ENCODE data around the gene DSCAM.

DSCAM gene

DNA sequence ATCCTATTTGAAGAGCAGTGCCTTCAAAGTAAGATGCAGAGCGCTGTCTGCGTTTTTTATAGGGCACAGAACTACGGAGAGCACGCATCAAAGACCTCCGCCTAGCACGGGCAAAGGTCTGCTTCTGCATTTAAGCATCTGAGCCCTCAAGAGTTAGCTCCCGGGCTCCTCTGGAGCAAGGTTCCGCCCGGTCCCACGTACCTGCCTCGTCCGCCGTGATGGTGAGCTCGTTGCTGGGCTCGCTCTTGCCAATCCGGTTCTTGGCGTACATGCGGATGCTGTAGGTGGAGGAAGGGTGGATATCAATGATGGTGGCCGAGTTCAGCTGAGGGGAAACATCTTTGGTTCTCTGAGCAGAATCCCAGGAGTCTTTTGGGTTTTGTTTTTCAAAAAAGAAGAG lies 668.2 kb downstream of the DSCAM start:
- Mint-ChIP-seq H3K27me3 (peaks cover 3% of the 10 kb centered on the region), H3K4me3 (no peak overlapping the region), H3K27ac (no peak overlapping the region), H3K36me3 (no peaks in the 10 kb centered on the region), H3K9me3 (ENCODE audit: low read depth) (peaks cover 4% of the 10 kb centered on the region), H3K4me1 (ENCODE audit: low read depth) (no peaks in the 10 kb centered on the region)

DNA sequence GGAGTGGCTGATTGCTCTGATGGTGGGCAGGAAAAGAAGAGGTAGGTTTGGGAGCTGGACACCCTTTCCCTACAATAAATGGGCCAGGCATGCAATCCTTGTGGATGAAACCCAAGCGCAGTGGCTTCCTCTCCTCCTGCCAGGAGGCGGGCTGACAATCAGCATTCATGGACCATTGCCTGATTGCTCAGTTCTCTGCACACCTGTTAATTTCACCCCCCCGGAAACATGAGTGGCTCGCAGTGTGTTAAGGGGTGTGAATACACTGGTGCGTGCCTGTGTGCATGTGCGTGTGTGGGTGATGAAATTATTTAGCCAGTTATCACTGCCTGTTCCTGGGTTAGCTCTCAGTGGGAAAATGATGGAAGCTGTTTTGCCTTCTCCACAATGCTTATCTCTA lies 669.0 kb downstream of the DSCAM start:
- H3K4me1 Mint-ChIP-seq (ENCODE audit: low read depth), result no peaks in the 10 kb centered on the region
- peaks cover 3% of the 10 kb centered on the region for H3K27me3 Mint-ChIP-seq
- H3K9me3 Mint-ChIP-seq (ENCODE audit: low read depth), result peaks cover 4% of the 10 kb centered on the region
- H3K27ac Mint-ChIP-seq, result no peak overlapping the region
- H3K4me3 Mint-ChIP-seq, result no peak overlapping the region
- H3K36me3 Mint-ChIP-seq, result no peaks in the 10 kb centered on the region

DNA sequence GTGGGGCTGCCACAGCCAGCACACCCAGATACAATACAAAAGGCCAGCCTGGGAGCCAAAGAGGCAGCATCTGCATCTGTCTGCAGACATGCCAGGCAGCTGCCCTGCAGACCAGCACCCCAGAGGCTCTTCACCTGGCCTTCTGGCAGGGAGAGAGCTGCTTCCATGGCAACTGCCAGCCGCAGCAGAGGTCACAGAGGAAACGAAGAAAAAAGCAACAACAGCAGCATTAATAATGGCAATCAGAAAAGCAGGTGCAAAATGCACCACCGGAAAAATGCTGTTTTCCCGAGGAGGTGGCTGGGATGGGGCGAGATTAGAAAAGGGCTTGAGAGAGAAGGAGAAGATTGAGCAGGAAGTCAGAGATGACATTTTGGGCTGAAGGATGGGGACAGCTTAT lies 670.2 kb downstream of the DSCAM start:
- H3K9me3 Mint-ChIP-seq (ENCODE audit: low read depth), result peaks cover 2% of the 10 kb centered on the region
- no peak overlapping the region for H3K27ac Mint-ChIP-seq
- no peaks in the 10 kb centered on the region for H3K36me3 Mint-ChIP-seq
- H3K27me3 Mint-ChIP-seq, result peaks cover 3% of the 10 kb centered on the region
- H3K4me3 Mint-ChIP-seq, result no peak overlapping the region
- H3K4me1 Mint-ChIP-seq (ENCODE audit: low read depth), result no peaks in the 10 kb centered on the region

DNA sequence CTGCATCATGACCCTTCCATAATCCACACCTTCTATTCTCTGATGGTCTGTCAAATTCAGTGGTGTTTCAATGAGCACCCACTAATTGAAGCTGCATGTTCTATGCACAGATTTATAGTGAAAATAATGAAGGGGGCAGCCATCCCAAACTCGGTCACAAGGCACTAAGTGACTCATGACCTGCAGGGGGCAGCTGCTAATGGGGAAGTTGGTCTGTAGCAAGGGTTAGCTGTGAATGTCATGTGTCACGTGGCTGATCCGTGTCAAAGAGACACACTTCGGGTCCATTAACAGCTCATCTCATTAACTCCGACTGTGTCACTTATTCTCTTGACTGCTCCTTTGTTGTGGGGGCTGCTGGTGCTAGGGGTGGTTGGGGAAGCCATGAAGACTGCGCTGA lies 673.1 kb downstream of the DSCAM start:
- H3K27me3 Mint-ChIP-seq, result peaks cover 3% of the 10 kb centered on the region
- no peak overlapping the region for H3K27ac Mint-ChIP-seq
- no peak overlapping the region for H3K4me3 Mint-ChIP-seq
- H3K36me3 Mint-ChIP-seq, result no peaks in the 10 kb centered on the region
- no peaks in the 10 kb centered on the region for H3K9me3 Mint-ChIP-seq (ENCODE audit: low read depth)
- no peaks in the 10 kb centered on the region for H3K4me1 Mint-ChIP-seq (ENCODE audit: low read depth)

DNA sequence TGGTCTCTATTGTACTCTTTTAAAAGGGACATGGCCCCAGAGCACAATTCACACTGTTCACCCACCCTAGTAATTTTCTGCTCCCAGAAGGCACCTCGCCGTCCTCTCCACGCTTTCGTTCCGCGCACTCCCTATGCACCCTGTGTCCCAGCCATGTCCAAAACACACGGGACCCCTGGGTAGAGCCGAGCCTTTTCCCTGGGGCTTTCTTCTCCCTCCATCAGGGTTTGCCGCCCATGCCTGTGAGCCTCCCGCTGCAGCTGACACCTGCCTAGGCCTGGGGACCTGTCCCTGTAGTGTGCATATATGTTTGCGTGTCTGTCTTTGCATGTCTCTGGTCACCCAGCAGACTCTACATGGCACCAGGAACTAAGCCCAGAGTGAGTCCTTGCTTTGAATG lies 677.0 kb downstream of the DSCAM start:
- H3K36me3 Mint-ChIP-seq, result no peaks in the 10 kb centered on the region
- no peak overlapping the region for H3K27ac Mint-ChIP-seq
- no peaks in the 10 kb centered on the region for H3K27me3 Mint-ChIP-seq
- no peaks in the 10 kb centered on the region for H3K9me3 Mint-ChIP-seq (ENCODE audit: low read depth)
- H3K4me3 Mint-ChIP-seq, result no peak overlapping the region
- H3K4me1 Mint-ChIP-seq (ENCODE audit: low read depth), result no peaks in the 10 kb centered on the region

DNA sequence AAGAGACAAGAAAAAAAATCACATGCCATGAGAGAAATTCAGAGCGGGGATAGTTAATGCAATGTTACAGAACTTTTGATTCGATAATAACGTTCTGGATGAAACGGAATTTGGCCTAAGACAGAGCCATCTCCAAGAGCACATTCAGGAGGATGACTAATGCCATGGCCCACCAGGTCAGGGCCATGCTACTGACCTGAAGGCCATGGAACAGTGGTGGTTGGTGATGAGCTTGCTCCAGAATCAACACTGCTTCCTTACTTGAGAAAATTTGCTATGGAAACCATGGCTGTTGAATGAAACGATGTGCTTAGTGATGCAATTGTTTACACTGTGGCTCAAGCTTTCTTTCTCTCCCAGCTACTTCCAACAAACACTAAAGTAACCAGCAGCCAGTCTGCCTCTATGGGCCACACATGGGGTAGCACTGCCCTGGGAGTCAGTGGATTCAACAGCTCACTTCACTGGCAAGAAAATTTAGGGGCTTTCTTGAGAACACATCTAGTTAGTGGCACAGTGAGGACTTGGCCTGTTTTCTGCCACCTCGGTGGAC lies 680.6 kb downstream of the DSCAM start:
- Mint-ChIP-seq H3K4me1 (ENCODE audit: low read depth) (no peaks in the 10 kb centered on the region), H3K36me3 (no peaks in the 10 kb centered on the region), H3K27me3 (no peaks in the 10 kb centered on the region), H3K27ac (no peak overlapping the region), H3K4me3 (no peak overlapping the region), H3K9me3 (ENCODE audit: low read depth) (no peaks in the 10 kb centered on the region)

DNA sequence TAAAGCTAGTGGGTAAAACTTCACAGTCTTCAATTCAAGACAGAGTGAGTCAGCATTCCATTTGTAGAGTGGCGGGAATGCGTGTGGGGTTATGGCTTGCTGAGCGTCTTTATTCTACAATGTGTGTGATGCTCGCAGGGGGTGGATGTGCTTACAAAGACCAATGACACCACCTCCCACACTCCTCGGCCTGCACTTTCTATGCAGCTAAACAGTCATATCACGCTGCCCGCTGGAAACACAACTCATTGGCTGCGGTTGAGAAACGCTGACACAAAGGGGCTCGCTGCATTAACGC lies 681.2 kb downstream of the DSCAM start:
- Mint-ChIP-seq H3K4me1 (ENCODE audit: low read depth) (no peaks in the 10 kb centered on the region), H3K36me3 (no peaks in the 10 kb centered on the region), H3K4me3 (no peak overlapping the region), H3K27me3 (no peaks in the 10 kb centered on the region), H3K9me3 (ENCODE audit: low read depth) (no peaks in the 10 kb centered on the region), H3K27ac (no peak overlapping the region)

DNA sequence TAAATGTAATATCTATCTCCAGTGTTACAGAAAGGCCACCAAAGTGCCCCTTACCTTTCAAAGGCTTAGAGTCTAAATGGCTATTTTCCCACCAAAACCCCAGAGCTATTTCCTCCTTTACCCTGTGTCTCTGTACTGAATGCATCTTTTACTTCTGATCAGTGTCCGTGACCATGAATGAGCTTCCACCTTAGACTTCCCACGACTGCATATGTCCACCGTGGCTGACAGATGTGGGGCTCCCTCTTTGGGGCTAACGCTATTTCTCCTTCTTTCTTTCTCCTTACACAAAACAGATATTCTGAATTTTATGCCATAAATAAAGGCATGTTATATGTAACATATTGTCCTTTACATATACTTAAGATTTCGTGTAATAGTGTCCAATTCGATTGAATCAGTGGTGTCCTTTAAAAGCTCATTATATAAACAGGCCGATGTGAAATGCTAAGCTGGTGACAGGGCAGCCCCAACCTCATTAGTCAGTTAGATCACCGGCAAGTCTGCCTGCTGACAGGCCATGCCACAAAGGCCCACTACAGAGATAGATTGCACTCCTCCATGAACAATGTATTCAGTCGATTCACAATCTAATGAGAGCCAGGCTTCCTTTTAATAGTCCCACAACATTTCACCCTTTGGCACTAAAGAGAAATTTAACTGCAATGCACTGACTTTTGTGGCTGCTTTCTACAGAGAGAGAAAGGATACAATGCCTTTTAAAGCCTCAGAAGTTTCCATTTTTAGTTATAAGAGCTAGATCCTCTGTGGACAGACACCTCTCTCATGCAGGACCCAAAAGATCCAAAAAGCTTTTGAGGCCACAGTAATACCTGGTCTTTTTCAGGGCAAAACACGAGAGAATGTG lies 681.8 kb downstream of the DSCAM start:
- H3K4me3 Mint-ChIP-seq, result no peak overlapping the region
- no peaks in the 10 kb centered on the region for H3K27me3 Mint-ChIP-seq
- H3K36me3 Mint-ChIP-seq, result no peaks in the 10 kb centered on the region
- H3K9me3 Mint-ChIP-seq (ENCODE audit: low read depth), result no peaks in the 10 kb centered on the region
- H3K4me1 Mint-ChIP-seq (ENCODE audit: low read depth), result no peaks in the 10 kb centered on the region
- no peak overlapping the region for H3K27ac Mint-ChIP-seq

DNA sequence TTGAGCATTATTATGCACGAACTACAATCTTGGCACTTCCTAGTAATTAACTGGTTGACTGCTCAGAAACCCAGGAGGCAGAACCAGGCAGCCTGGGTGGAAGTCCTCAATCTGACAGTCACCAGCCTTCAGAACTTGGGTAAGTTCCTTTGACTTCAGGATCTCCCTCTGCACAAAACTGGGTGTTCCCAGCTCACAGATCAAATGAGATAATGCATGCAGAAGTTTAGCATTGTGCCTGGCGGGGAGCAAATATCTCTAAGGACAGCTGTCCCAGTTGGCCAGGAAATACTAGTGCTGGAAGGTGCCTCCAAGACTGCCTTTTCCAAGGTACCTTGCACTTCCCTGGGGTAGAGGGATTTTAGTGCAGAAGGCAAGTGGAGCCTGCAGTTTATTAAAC lies 684.9 kb downstream of the DSCAM start:
- Mint-ChIP-seq H3K36me3 (no peaks in the 10 kb centered on the region), H3K4me1 (ENCODE audit: low read depth) (no peaks in the 10 kb centered on the region), H3K4me3 (no peak overlapping the region), H3K9me3 (ENCODE audit: low read depth) (no peaks in the 10 kb centered on the region), H3K27ac (no peak overlapping the region), H3K27me3 (no peaks in the 10 kb centered on the region)

DNA sequence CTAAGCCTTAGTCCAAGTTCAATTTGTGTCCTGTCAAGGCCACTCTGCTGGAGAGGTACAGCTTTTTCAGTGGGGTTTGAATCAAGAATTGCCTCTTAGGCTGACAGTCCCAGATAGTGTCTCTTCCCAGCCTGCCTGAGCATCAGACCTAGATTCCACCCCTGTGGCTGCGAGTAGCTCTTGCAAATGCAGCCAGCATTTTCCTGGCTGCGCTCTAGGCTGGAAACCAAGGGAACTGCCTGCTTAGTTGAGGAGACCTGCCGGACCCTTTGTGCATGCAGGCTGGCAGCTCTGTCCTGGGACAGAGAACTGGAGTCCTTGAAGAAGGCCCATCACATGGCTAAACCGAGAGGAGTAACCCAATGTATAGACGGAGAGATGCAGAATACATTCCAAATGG lies 686.0 kb downstream of the DSCAM start:
- Mint-ChIP-seq H3K9me3 (ENCODE audit: low read depth) (no peaks in the 10 kb centered on the region), H3K4me1 (ENCODE audit: low read depth) (no peaks in the 10 kb centered on the region), H3K27ac (no peak overlapping the region), H3K27me3 (no peaks in the 10 kb centered on the region), H3K4me3 (no peak overlapping the region), H3K36me3 (no peaks in the 10 kb centered on the region)

DNA sequence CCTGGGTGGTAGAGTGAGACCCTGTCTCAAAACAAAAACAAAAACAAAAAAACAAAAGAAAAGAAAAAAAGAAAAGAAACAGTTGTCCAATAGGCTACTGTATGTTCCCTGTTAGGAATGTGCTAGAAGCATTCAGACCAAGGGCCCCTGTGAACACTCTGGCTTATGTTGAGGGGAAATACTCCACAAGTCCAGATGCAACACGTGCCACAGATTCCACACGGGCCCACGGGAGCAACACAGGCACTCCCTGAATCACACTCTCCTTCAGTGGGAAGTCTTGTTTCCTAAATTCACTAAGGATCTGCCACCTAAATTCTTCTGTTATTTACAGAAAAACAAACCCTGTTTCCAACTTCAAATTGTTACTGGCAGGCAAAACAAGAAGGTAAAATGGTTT lies 688.6 kb downstream of the DSCAM start:
- H3K4me3 Mint-ChIP-seq, result no peak overlapping the region
- no peak overlapping the region for H3K27ac Mint-ChIP-seq
- H3K4me1 Mint-ChIP-seq (ENCODE audit: low read depth), result no peaks in the 10 kb centered on the region

DNA sequence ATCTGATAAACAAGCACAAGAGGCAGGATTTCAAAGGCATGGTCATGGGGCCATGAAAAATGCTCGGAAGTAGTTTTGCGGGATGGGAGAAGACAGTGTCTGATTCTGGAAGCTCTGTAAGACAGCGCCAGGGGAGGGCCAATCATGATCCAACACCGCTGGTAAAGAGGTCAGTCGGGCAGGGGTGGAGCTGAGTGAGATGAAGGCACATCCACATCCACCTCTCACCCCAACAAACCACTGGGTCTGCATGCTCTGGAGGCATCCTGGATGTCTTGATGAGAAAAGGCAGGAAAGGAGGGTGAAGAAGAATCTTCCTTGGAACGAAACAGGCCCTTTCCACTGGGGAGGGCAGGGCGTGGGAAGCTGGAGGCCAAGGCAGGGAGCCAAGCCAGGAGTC lies 691.4 kb downstream of the DSCAM start:
- Mint-ChIP-seq H3K4me1 (ENCODE audit: low read depth) (no peaks in the 10 kb centered on the region), H3K9me3 (ENCODE audit: low read depth) (no peaks in the 10 kb centered on the region), H3K36me3 (no peaks in the 10 kb centered on the region), H3K4me3 (no peak overlapping the region), H3K27ac (no peak overlapping the region), H3K27me3 (peaks cover 3% of the 10 kb centered on the region)

More for the DNA sequence above, 688.6 kb downstream of the DSCAM start:
- Mint-ChIP-seq H3K36me3 (no peaks in the 10 kb centered on the region), H3K27me3 (no peaks in the 10 kb centered on the region), H3K9me3 (ENCODE audit: low read depth) (no peaks in the 10 kb centered on the region)

DNA sequence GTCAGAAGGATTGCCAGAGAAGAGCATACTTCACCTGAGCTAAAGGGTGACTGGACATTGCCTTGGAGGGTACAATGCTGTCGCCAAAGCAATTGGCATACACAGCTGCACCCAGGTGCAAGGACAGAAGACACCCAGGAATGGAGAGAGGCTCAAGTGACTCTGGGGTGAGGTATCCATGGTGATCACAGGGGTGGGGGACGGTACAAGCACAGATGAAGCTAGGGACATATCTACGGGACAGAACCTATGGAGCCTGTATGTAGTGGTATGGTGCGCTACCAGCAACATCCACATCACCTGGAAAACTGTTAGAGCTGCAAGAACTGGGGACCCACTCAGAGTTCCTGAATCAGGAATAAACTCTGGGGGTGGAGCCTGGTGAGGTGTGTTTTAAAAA lies 693.6 kb downstream of the DSCAM start:
- H3K36me3 Mint-ChIP-seq, result no peaks in the 10 kb centered on the region
- peaks cover 3% of the 10 kb centered on the region for H3K27me3 Mint-ChIP-seq
- no peak overlapping the region for H3K27ac Mint-ChIP-seq
- H3K4me1 Mint-ChIP-seq (ENCODE audit: low read depth), result no peaks in the 10 kb centered on the region
- no peaks in the 10 kb centered on the region for H3K9me3 Mint-ChIP-seq (ENCODE audit: low read depth)
- H3K4me3 Mint-ChIP-seq, result no peak overlapping the region

DNA sequence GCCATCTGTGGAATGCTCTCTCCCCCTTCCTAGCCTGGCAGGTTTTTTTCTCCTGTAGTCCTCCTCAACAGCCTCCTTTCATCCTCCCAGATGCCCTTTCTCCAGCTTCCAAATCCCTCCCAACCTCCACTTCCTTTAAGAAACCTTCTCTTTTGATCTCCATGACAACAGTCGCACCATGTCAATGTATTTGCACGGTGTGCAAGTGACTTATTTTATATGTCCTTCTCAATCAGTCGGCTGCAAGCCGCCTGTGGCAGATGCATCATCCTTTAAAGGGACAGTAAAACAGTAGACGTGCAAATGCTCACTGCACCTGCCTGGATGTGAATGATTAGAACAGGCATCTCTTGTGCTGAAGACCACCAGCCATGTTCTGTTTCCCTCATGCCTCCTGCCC lies 694.5 kb downstream of the DSCAM start:
- Mint-ChIP-seq H3K36me3 (no peaks in the 10 kb centered on the region), H3K27ac (no peak overlapping the region), H3K27me3 (peaks cover 3% of the 10 kb centered on the region), H3K4me3 (no peak overlapping the region), H3K4me1 (ENCODE audit: low read depth) (no peaks in the 10 kb centered on the region), H3K9me3 (ENCODE audit: low read depth) (no peaks in the 10 kb centered on the region)

DNA sequence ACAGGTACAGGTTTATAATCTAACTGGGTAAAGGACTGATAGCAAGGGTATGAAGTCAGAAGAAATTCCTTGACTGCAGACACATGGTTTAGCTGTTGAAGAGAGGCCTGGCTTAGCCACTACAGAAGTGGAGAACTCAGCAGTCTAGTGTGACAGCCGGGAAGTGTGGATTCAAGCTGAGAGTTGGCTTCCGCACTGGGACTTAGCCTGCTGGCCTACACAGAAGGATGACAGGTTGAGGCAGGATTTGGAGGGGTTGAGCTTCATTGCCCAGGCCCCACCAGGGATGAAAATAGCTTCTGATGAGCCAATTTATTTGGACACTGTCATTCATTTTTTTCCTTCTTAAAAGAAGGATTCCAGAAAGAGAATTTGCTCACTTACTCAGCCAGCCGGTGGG lies 695.3 kb downstream of the DSCAM start:
- no peak overlapping the region for H3K4me3 Mint-ChIP-seq
- peaks cover 3% of the 10 kb centered on the region for H3K27me3 Mint-ChIP-seq
- no peaks in the 10 kb centered on the region for H3K36me3 Mint-ChIP-seq
- H3K9me3 Mint-ChIP-seq (ENCODE audit: low read depth), result no peaks in the 10 kb centered on the region
- H3K4me1 Mint-ChIP-seq (ENCODE audit: low read depth), result no peaks in the 10 kb centered on the region
- H3K27ac Mint-ChIP-seq, result no peak overlapping the region

DNA sequence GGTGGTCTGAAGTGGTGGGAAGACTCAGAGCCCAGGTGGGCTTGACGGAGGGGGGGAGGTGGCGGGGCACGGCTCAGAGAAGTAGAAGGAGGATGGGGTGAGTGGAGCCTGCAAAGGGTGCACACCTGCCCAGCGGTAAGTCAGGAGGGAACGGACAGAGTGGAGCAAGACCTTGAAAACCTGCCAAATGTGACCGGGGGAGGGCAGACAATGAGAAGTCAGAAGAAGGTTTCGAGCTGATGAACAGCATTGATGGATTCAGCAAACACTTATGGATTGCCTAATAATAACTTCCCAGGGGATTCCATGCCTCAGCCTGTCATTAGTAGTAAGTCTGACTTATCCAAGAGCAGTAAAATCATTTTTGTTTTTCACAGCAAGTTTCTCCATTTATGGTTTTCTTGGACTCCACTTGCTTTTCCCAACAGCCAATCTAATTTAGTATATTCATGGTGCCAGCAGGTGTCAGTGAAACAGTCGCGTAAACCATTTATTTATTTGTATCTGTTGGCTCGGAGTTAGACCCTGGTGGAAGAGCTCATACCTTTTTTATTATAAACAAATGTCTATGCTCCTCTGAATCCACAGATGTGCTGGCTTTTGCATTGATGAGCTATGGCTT lies 700.6 kb downstream of the DSCAM start:
- no peaks in the 10 kb centered on the region for H3K9me3 Mint-ChIP-seq (ENCODE audit: low read depth)
- no peaks in the 10 kb centered on the region for H3K4me1 Mint-ChIP-seq (ENCODE audit: low read depth)
- no peaks in the 10 kb centered on the region for H3K36me3 Mint-ChIP-seq
- H3K27ac Mint-ChIP-seq, result no peak overlapping the region
- H3K27me3 Mint-ChIP-seq, result peaks cover 2% of the 10 kb centered on the region
- no peak overlapping the region for H3K4me3 Mint-ChIP-seq

Measured in activated naive CD8-positive, alpha-beta T cell (primary cell).